HCT116 (cell line): Measurements from ENCODE around the gene LRP1B.

Source experiments
- EZH2 ChIP-seq: fragments of 200-600 bp; sonication (generic); IDR thresholded peaks from 2 replicates; pipeline ENCODE4 v1.6.1; 2017; ENCODE audit warnings: antibody characterized with exemption, mixed run types
- YY1 ChIP-seq: IDR thresholded peaks from 2 replicates; pipeline ENCODE4 v1.6.1; 2011; ENCODE audit warnings: low read length, low read depth, moderate library complexity, mild to moderate bottlenecking; ENCODE audit not compliant: insufficient replicate concordance; ENCODE audit errors: extremely low read depth
- TF ChIP-seq, protein P1 (sequence below): IDR thresholded peaks from 2 replicates; pipeline ENCODE4 v1.6.1; 2012
- TF ChIP-seq, protein P2 (sequence below): IDR thresholded peaks from 2 replicates; pipeline ENCODE4 v1.6.1; 2012; ENCODE audit warnings: low read depth
- TF ChIP-seq, protein P3 (sequence below), 3 experiments: fragments of 200-600 bp in 1 of 3; sonication (generic) in 1 of 3; IDR thresholded peaks in 2 of 3; conservative IDR thresholded peaks in 1 of 3; 2 replicates each; pipeline ENCODE4 v1.5.1; 2012 to 2017; ENCODE audit warnings: low read depth in 2 of 3, low read length in 2 of 3, antibody characterized with exemption in 1 of 3, borderline replicate concordance in 1 of 3, control low read depth in 1 of 3, mild to moderate bottlenecking in 1 of 3, mixed read lengths in 1 of 3, mixed run types in 1 of 3, moderate library complexity in 1 of 3; ENCODE audit not compliant: insufficient read depth in 1 of 3

DNA sequence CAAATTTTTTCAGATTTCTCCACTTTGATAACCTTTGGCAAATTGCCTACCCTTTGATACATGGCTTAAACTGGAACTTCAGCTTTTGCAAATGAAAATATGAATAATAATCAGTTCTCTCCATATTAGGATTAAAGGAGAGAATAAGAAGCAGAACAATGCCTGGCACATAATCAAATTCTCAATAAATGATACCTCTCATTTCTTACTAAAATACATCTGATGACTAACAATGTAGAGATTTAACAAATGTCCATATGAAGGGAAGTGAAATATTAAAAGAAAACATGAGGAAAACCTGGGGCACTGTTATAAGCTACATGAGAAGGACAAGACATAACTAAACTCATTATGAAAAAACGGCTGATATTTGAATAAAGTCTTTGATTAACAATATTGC is 1103.6 kb downstream of the LRP1B start:
- TF ChIP-seq, protein P1, sequence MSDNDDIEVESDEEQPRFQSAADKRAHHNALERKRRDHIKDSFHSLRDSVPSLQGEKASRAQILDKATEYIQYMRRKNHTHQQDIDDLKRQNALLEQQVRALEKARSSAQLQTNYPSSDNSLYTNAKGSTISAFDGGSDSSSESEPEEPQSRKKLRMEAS, result no peak
- TF ChIP-seq EZH2 (no peak), YY1 (no peak)
- TF ChIP-seq, protein P2, sequence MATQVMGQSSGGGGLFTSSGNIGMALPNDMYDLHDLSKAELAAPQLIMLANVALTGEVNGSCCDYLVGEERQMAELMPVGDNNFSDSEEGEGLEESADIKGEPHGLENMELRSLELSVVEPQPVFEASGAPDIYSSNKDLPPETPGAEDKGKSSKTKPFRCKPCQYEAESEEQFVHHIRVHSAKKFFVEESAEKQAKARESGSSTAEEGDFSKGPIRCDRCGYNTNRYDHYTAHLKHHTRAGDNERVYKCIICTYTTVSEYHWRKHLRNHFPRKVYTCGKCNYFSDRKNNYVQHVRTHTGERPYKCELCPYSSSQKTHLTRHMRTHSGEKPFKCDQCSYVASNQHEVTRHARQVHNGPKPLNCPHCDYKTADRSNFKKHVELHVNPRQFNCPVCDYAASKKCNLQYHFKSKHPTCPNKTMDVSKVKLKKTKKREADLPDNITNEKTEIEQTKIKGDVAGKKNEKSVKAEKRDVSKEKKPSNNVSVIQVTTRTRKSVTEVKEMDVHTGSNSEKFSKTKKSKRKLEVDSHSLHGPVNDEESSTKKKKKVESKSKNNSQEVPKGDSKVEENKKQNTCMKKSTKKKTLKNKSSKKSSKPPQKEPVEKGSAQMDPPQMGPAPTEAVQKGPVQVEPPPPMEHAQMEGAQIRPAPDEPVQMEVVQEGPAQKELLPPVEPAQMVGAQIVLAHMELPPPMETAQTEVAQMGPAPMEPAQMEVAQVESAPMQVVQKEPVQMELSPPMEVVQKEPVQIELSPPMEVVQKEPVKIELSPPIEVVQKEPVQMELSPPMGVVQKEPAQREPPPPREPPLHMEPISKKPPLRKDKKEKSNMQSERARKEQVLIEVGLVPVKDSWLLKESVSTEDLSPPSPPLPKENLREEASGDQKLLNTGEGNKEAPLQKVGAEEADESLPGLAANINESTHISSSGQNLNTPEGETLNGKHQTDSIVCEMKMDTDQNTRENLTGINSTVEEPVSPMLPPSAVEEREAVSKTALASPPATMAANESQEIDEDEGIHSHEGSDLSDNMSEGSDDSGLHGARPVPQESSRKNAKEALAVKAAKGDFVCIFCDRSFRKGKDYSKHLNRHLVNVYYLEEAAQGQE, result no peak
- TF ChIP-seq, protein P3, sequence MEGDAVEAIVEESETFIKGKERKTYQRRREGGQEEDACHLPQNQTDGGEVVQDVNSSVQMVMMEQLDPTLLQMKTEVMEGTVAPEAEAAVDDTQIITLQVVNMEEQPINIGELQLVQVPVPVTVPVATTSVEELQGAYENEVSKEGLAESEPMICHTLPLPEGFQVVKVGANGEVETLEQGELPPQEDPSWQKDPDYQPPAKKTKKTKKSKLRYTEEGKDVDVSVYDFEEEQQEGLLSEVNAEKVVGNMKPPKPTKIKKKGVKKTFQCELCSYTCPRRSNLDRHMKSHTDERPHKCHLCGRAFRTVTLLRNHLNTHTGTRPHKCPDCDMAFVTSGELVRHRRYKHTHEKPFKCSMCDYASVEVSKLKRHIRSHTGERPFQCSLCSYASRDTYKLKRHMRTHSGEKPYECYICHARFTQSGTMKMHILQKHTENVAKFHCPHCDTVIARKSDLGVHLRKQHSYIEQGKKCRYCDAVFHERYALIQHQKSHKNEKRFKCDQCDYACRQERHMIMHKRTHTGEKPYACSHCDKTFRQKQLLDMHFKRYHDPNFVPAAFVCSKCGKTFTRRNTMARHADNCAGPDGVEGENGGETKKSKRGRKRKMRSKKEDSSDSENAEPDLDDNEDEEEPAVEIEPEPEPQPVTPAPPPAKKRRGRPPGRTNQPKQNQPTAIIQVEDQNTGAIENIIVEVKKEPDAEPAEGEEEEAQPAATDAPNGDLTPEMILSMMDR (IDR thresholded peaks at IDR 0.05 in 2 of 3, conservative IDR thresholded peaks at IDR 0.05 in 1 of 3; ENCODE audit: borderline replicate concordance in 1 of 3, insufficient read depth in 1 of 3, low read depth in 2 of 3, low read length in 2 of 3), result no peak
